HCT116 (cell line): ENCODE data around the gene C16orf74. TPM values are rescaled to one million over a fixed set of nuclear protein-coding genes. Genes with fewer than 3 reads are reported as not detected.

Source experiments
- ATAC-seq: fragments of 200-7000 bp; cut with Tn5 transposase; 2 replicates; pipeline ENCODE4 v1.9.1; 2020; ENCODE audit warnings: mild to moderate bottlenecking, moderate library complexity
- BruUV-seq: library from RNA; stranded (reverse); fragments of 400-500 nt; replicated peaks from 2 replicates; lab custom pipeline; 2021; lab: Mats Ljungman, UMichigan
- CTCF ChIA-PET: fragments of 300-600 bp; sonication (Branson Sonifier 250); formaldehyde crosslinking; loops from one replicate; lab custom pipeline; 2021; ENCODE audit warnings: antibody characterized with exemption; lab: Charles Lee
- POLR2A ChIA-PET: fragments of 300-600, 350-600 bp; sonication (Branson Sonifier 250); formaldehyde crosslinking; loops from one replicate; lab custom pipeline; 2021; ENCODE audit warnings: antibody characterized with exemption; lab: Charles Lee
- RAD21 ChIA-PET, 2 experiments: fragments of 300-600 bp; sonication (Branson Sonifier 250); formaldehyde crosslinking; loops; one replicate each; lab custom pipeline; 2023; ENCODE audit warnings: low total read pairs in 2 of 2; ENCODE audit not compliant: uncharacterized antibody in 2 of 2, unreplicated experiment in 2 of 2, low non-redundant PET in 1 of 2; lab: Charles Lee
- DNase-seq: peaks from one replicate; pipeline ENCODE4 v3.0.0-alpha.2; 2010; ENCODE audit warnings: low read depth, low spot score
- H2AFZ ChIP-seq: fragments of 200-600 bp; shearing (Covaris generic), sonication (generic); 2 replicates; pipeline ENCODE4 v1.6.1; 2017; ENCODE audit warnings: low read depth, mixed run types, mixed read lengths, antibody characterized with exemption, low read length; ENCODE audit not compliant: poor library complexity, severe bottlenecking
- H3K27ac ChIP-seq: 2 replicates; pipeline ENCODE4 v1.5.1; 2012; ENCODE audit warnings: low read depth, low read length
- H3K27me3 ChIP-seq: fragments of 200-600 bp; sonication (generic); 2 replicates; pipeline ENCODE4 v1.6.1; 2016; ENCODE audit warnings: mixed run types, low read length, mixed read lengths; ENCODE audit not compliant: insufficient read depth
- H3K36me3 ChIP-seq, 2 experiments: fragments of 200-500 bp in 1 of 2; fragments of 200-600 bp in 1 of 2; sonication (Bioruptor generic) in 1 of 2; sonication (generic) in 1 of 2; 2 replicates each; pipeline versions ENCODE4 v1.5.1 to v1.6.1; 2014 to 2016; ENCODE audit warnings: low read length in 2 of 2, inconsistent platforms in 1 of 2, mixed read lengths in 1 of 2, mixed run types in 1 of 2; ENCODE audit not compliant: insufficient read depth in 2 of 2, control insufficient read depth in 1 of 2
- H3K4me1 ChIP-seq, 2 experiments: fragments of 200-600 bp in 1 of 2; sonication (generic) in 1 of 2; 2 replicates each; pipeline versions ENCODE4 v1.5.1 to v1.6.1; 2012 to 2017; ENCODE audit warnings: low read length in 2 of 2, inconsistent platforms in 1 of 2, mild to moderate bottlenecking in 1 of 2, mixed read lengths in 1 of 2, mixed run types in 1 of 2, moderate library complexity in 1 of 2; ENCODE audit not compliant: insufficient read depth in 2 of 2, control insufficient read depth in 1 of 2
- H3K4me2 ChIP-seq: fragments of 200-600 bp; sonication (generic); 2 replicates; pipeline ENCODE4 v1.6.1; 2017; ENCODE audit warnings: mixed run types, low read length, mixed read lengths
- H3K4me3 ChIP-seq, 2 experiments: fragments of 200-600 bp in 1 of 2; sonication (generic) in 1 of 2; replicated peaks in 1 of 2; 2 replicates each; pipeline ENCODE4 v1.5.1; 2011 to 2016; ENCODE audit warnings: low read length in 2 of 2, control low read depth in 1 of 2, low read depth in 1 of 2, mild to moderate bottlenecking in 1 of 2, mixed read lengths in 1 of 2, mixed run types in 1 of 2
- H3K79me2 ChIP-seq: fragments of 200-600 bp; sonication (generic); 2 replicates; pipeline ENCODE4 v1.6.1; 2017; ENCODE audit warnings: mild to moderate bottlenecking, mixed run types, low read length, moderate library complexity, mixed read lengths; ENCODE audit not compliant: insufficient read depth
- H3K9ac ChIP-seq: fragments of 200-600 bp; sonication (generic); 2 replicates; pipeline ENCODE4 v1.6.1; 2016; ENCODE audit warnings: low read length, mixed read lengths
- H3K9me2 ChIP-seq: fragments of 200-600 bp; sonication (generic), shearing (Covaris generic); 2 replicates; pipeline ENCODE4 v1.6.1; 2017; ENCODE audit warnings: mixed run types, mild to moderate bottlenecking, moderate library complexity; ENCODE audit not compliant: insufficient read depth
- H3K9me3 ChIP-seq, 2 experiments: fragments of 200-500 bp in 1 of 2; fragments of 200-600 bp in 1 of 2; sonication (Bioruptor generic) in 1 of 2; sonication (generic) in 1 of 2; 2 replicates each; pipeline ENCODE4 v1.6.1; 2014 to 2017; ENCODE audit warnings: low read length in 2 of 2, mixed read lengths in 2 of 2, inconsistent platforms in 1 of 2, low read depth in 1 of 2, mild to moderate bottlenecking in 1 of 2, mixed run types in 1 of 2, moderate library complexity in 1 of 2; ENCODE audit not compliant: control insufficient read depth in 1 of 2, insufficient read depth in 1 of 2
- H4K20me1 ChIP-seq: fragments of 200-600 bp; sonication (generic), shearing (Covaris generic); 2 replicates; pipeline ENCODE4 v1.6.1; 2017; ENCODE audit warnings: mixed run types, mild to moderate bottlenecking, moderate library complexity; ENCODE audit not compliant: insufficient read depth
- EGR1 ChIP-seq: IDR thresholded peaks from 2 replicates; pipeline ENCODE4 v1.6.1; 2012; ENCODE audit warnings: low read depth
- EZH2 ChIP-seq: fragments of 200-600 bp; sonication (generic); IDR thresholded peaks from 2 replicates; pipeline ENCODE4 v1.6.1; 2017; ENCODE audit warnings: antibody characterized with exemption, mixed run types
- FOSL1 ChIP-seq: IDR thresholded peaks from 2 replicates; pipeline ENCODE4 v1.6.1; 2012; ENCODE audit warnings: low read depth
- JUND ChIP-seq: IDR thresholded peaks from 2 replicates; pipeline ENCODE4 v1.6.1; 2012
- MAX ChIP-seq: IDR thresholded peaks from 2 replicates; pipeline ENCODE4 v1.6.1; 2012
- POLR2A ChIP-seq: IDR thresholded peaks from 2 replicates; pipeline ENCODE4 v1.7.0; 2011; ENCODE audit warnings: borderline replicate concordance; ENCODE audit not compliant: insufficient read depth, insufficient read length; ENCODE audit errors: extremely low read depth
- POLR2AphosphoS5 ChIP-seq: IDR thresholded peaks from 2 replicates; pipeline ENCODE4 v1.6.1; 2011; ENCODE audit warnings: mild to moderate bottlenecking, low read depth, low read length, moderate library complexity
- RAD21 ChIP-seq: IDR thresholded peaks from 2 replicates; pipeline ENCODE4 v1.6.1; 2012; ENCODE audit warnings: low read depth, mild to moderate bottlenecking
- SIN3A ChIP-seq: IDR thresholded peaks from 2 replicates; pipeline ENCODE4 v1.6.1; 2012; ENCODE audit warnings: low read depth
- SRF ChIP-seq: IDR thresholded peaks from 2 replicates; pipeline ENCODE4 v1.6.1; 2012; ENCODE audit warnings: low read depth
- TCF7L2 ChIP-seq: IDR thresholded peaks from 2 replicates; pipeline ENCODE4 v1.7.0; 2011; ENCODE audit warnings: borderline replicate concordance, inconsistent platforms; ENCODE audit not compliant: insufficient read depth, insufficient read length; ENCODE audit errors: extremely low read depth
- YY1 ChIP-seq: IDR thresholded peaks from 2 replicates; pipeline ENCODE4 v1.6.1; 2011; ENCODE audit warnings: low read length, low read depth, moderate library complexity, mild to moderate bottlenecking; ENCODE audit not compliant: insufficient replicate concordance; ENCODE audit errors: extremely low read depth
- ZFX ChIP-seq: fragments of 450-650 bp; IDR thresholded peaks from 2 replicates; pipeline ENCODE4 v1.6.1; 2017
- ZNF274 ChIP-seq: fragments of 200-500 bp; sonication (Bioruptor generic); IDR thresholded peaks from 2 replicates; pipeline ENCODE4 v1.6.1; 2014; ENCODE audit warnings: mild to moderate bottlenecking, low read depth, low read length, inconsistent platforms
- intact Hi-C: fragments of 100-400 bp; cut with micrococcal nuclease; formaldehyde crosslinking; loops from 2 replicates; pipeline ENCODE4 v1.10.0; 2022
- total RNA-seq: library from RNA; stranded (reverse); gene quantifications from one replicate; pipeline ENCODE4 v1.2.1, GENCODE V29; 2021; ENCODE audit not compliant: unreplicated experiment
- TF ChIP-seq, protein P1 (sequence below), 3 experiments: fragments of 200-600 bp in 1 of 3; sonication (generic) in 1 of 3; IDR thresholded peaks in 2 of 3; conservative IDR thresholded peaks in 1 of 3; 2 replicates each; pipeline ENCODE4 v1.5.1; 2012 to 2017; ENCODE audit warnings: low read depth in 2 of 3, low read length in 2 of 3, antibody characterized with exemption in 1 of 3, borderline replicate concordance in 1 of 3, control low read depth in 1 of 3, mild to moderate bottlenecking in 1 of 3, mixed read lengths in 1 of 3, mixed run types in 1 of 3, moderate library complexity in 1 of 3; ENCODE audit not compliant: insufficient read depth in 1 of 3

Gene C16orf74
- total RNA-seq, 1 experiment from 2014 or later: 30.0 TPM

- Histone ChIP-seq H3K4me3 (no peak overlapping the region), H3K27ac (no peak overlapping the region), H3K27me3 (no peaks in the 10 kb centered on the region), H3K36me3 (peaks cover 0 to 10% of the 10 kb centered on the region in 2 experiments; a peak in 1 of 4 replicates), H3K9ac (no peak overlapping the region), H3K79me2 (no peaks in the 10 kb centered on the region; the same call in 1 of the 2 replicates), H2AFZ (no peak overlapping the region), H3K4me1 (no peaks in the 10 kb centered on the region), H3K4me2 (no peak overlapping the region), H3K9me2 (no peaks in the 10 kb centered on the region), H3K9me3 (no peaks in the 10 kb centered on the region), H4K20me1 (no peaks in the 10 kb centered on the region)
- ATAC-seq (peak; percentile 51; the same call in 1 of the 2 replicates), DNase-seq (no peak)
- no peak for TF ChIP-seq JUND
- TF ChIP-seq, protein P1, sequence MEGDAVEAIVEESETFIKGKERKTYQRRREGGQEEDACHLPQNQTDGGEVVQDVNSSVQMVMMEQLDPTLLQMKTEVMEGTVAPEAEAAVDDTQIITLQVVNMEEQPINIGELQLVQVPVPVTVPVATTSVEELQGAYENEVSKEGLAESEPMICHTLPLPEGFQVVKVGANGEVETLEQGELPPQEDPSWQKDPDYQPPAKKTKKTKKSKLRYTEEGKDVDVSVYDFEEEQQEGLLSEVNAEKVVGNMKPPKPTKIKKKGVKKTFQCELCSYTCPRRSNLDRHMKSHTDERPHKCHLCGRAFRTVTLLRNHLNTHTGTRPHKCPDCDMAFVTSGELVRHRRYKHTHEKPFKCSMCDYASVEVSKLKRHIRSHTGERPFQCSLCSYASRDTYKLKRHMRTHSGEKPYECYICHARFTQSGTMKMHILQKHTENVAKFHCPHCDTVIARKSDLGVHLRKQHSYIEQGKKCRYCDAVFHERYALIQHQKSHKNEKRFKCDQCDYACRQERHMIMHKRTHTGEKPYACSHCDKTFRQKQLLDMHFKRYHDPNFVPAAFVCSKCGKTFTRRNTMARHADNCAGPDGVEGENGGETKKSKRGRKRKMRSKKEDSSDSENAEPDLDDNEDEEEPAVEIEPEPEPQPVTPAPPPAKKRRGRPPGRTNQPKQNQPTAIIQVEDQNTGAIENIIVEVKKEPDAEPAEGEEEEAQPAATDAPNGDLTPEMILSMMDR (IDR thresholded peaks at IDR 0.05 in 2 of 3, conservative IDR thresholded peaks at IDR 0.05 in 1 of 3; ENCODE audit: borderline replicate concordance in 1 of 3, insufficient read depth in 1 of 3, low read depth in 2 of 3, low read length in 2 of 3): peak in 2 of 3 experiments; percentile 77; a peak in 4 of 6 replicates
- RAD21 ChIA-PET: no interaction called here
- intact Hi-C loops: no loop called here
- CTCF ChIA-PET: no interaction called here
- BruUV-seq: no TSS peak
- POLR2A ChIA-PET: no interaction called here
Observed at GRCh38 chr16:85728879-85729278, 22.0 kb downstream of the C16orf74 start.

DNA sequence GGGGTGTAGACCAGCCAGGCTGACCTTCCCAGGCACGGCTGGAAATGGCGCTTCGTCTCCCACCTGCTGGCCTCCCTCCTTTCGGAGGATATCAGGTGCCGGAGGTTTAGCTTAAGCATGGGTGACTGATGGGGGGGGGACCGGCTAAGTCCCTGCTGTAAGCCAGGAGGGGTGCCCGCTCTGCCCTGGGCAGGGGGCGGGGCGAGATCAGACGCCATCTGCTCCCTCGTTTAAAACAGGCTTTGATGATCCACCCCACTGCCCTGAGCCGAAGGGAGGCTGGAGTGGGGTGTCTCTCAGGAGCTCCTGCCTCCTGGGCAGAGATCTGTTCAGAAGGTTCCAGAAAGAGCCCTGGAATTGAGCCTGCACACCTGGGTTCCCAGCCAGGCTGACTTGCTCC lies 26.0 kb downstream of the C16orf74 start:
- Histone ChIP-seq H3K27ac (no peak overlapping the region), H3K9ac (no peak overlapping the region), H2AFZ (no peak overlapping the region), H3K9me3 (no peaks in the 10 kb centered on the region), H3K36me3 (peaks cover 0 to 10% of the 10 kb centered on the region in 2 experiments; a peak in 1 of 4 replicates), H3K27me3 (no peaks in the 10 kb centered on the region), H3K79me2 (no peaks in the 10 kb centered on the region; the same call in 1 of the 2 replicates), H3K4me1 (peaks cover 19 to 29% of the 10 kb centered on the region in 2 experiments), H3K4me2 (no peak overlapping the region), H4K20me1 (no peaks in the 10 kb centered on the region), H3K4me3 (no peak overlapping the region), H3K9me2 (no peaks in the 10 kb centered on the region)
- ChIA-PET CTCF (no interaction called here), RAD21 (no interaction called here), POLR2A (no interaction called here)
- intact Hi-C loops: no loop called here
- BruUV-seq: no TSS peak
- no peak for DNase-seq
- ATAC-seq: no peak
- TF ChIP-seq ZNF274 (no peak), ZFX (no peak), MAX (no peak), TCF7L2 (no peak), RAD21 (no peak), EZH2 (no peak), SIN3A (no peak), JUND (no peak), YY1 (no peak), POLR2A (no peak), FOSL1 (no peak), SRF (no peak), POLR2AphosphoS5 (no peak), EGR1 (no peak)
- TF ChIP-seq, protein P1 (IDR thresholded peaks at IDR 0.05 in 2 of 3, conservative IDR thresholded peaks at IDR 0.05 in 1 of 3; ENCODE audit: borderline replicate concordance in 1 of 3, insufficient read depth in 1 of 3, low read depth in 2 of 3, low read length in 2 of 3): no peak
